HL-60 (cell line): ENCODE measurements around the gene VPS13D.

Experiments used
- GABPA ChIP-seq: IDR thresholded peaks from 2 replicates; pipeline ENCODE4 v1.6.1; 2012; ENCODE audit warnings: low read depth
- POLR2AphosphoS5 ChIP-seq: IDR thresholded peaks from 2 replicates; pipeline ENCODE4 v1.6.1; 2012; ENCODE audit warnings: low read depth
- SPI1 ChIP-seq: IDR thresholded peaks from 2 replicates; pipeline ENCODE4 v1.6.1; 2012; ENCODE audit warnings: low read depth, mild to moderate bottlenecking, borderline replicate concordance
- TF ChIP-seq, protein P1 (sequence below): IDR thresholded peaks from one replicate; pipeline ENCODE4 v1.5.1; 2011; ENCODE audit warnings: low read length, control low read depth, inconsistent platforms; ENCODE audit not compliant: insufficient read depth
- TF ChIP-seq, protein P2 (sequence below): IDR thresholded peaks from 2 replicates; pipeline ENCODE4 v1.6.1; 2012; ENCODE audit warnings: low read depth; ENCODE audit not compliant: insufficient replicate concordance

DNA sequence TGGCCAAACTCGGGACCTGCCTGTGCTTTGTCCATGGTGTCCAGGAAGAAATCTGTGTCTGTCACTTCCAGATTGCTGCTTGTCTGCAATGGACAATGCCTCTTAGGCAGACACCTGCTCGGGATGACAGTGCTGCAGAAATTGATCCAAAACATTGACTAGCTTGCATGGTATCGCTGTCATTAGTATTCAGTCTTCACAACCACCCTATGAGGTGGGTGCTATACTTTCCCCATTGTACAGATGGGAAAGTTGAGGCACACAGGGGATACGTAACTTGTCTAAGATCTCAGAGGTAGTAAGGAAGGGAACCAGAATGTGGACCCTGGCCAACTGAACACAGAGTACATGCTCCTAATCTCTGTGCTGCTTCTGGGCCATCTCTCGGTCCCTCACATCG is 249.5 kb downstream of the VPS13D start:
- TF ChIP-seq POLR2AphosphoS5 (no peak), GABPA (no peak), SPI1 (no peak)
- TF ChIP-seq, protein P1, sequence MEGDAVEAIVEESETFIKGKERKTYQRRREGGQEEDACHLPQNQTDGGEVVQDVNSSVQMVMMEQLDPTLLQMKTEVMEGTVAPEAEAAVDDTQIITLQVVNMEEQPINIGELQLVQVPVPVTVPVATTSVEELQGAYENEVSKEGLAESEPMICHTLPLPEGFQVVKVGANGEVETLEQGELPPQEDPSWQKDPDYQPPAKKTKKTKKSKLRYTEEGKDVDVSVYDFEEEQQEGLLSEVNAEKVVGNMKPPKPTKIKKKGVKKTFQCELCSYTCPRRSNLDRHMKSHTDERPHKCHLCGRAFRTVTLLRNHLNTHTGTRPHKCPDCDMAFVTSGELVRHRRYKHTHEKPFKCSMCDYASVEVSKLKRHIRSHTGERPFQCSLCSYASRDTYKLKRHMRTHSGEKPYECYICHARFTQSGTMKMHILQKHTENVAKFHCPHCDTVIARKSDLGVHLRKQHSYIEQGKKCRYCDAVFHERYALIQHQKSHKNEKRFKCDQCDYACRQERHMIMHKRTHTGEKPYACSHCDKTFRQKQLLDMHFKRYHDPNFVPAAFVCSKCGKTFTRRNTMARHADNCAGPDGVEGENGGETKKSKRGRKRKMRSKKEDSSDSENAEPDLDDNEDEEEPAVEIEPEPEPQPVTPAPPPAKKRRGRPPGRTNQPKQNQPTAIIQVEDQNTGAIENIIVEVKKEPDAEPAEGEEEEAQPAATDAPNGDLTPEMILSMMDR, result no peak
- TF ChIP-seq, protein P2, sequence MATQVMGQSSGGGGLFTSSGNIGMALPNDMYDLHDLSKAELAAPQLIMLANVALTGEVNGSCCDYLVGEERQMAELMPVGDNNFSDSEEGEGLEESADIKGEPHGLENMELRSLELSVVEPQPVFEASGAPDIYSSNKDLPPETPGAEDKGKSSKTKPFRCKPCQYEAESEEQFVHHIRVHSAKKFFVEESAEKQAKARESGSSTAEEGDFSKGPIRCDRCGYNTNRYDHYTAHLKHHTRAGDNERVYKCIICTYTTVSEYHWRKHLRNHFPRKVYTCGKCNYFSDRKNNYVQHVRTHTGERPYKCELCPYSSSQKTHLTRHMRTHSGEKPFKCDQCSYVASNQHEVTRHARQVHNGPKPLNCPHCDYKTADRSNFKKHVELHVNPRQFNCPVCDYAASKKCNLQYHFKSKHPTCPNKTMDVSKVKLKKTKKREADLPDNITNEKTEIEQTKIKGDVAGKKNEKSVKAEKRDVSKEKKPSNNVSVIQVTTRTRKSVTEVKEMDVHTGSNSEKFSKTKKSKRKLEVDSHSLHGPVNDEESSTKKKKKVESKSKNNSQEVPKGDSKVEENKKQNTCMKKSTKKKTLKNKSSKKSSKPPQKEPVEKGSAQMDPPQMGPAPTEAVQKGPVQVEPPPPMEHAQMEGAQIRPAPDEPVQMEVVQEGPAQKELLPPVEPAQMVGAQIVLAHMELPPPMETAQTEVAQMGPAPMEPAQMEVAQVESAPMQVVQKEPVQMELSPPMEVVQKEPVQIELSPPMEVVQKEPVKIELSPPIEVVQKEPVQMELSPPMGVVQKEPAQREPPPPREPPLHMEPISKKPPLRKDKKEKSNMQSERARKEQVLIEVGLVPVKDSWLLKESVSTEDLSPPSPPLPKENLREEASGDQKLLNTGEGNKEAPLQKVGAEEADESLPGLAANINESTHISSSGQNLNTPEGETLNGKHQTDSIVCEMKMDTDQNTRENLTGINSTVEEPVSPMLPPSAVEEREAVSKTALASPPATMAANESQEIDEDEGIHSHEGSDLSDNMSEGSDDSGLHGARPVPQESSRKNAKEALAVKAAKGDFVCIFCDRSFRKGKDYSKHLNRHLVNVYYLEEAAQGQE, result no peak
